Measurements from ENCODE around the gene ANXA3.

DNA sequence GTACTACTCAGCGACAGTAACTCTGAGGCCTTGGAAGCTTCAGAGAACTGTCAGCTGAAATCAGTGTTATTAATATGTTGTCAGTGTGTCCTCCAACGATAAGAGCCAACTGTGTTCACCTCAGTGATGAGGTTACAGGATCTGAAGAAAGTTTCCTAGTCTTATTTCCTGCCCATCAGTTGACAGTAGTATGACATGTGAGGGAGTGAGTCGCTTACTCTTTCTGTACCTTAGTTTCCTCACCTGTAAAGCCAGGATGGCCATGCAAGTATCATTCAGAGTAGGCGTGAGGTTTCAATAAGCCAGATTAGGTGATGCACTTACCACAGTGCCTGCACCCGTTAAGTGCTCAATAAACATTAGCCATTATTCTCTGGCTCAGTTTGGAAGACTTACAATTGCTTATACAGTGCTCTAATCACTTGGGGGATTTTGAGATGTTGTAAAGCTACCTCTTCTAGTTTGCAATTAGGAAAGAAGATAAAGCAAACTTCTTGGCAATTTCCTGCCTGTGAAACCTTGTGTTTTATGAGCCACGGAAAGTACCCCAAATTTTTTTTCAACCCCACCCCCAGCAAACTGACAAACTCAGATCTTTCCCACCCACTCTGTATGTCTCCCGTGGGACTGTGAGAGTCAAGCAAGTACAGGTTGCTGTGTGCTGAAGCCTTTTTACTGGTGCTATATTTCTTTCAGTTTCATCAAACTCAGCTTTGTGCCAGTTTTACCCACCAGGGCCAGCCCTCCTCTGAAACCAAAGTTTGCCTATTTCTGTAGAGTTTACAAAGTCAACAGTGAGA is 62.2 kb downstream of the ANXA3 start:
- TF ChIP-seq CTCF (IDR thresholded peaks at IDR 0.05) = no peak
- no peak for TF ChIP-seq EZH2 (IDR thresholded peaks at IDR 0.05)
- TF ChIP-seq EZH2phosphoT487 (IDR thresholded peaks at IDR 0.05) = no peak
